Hindlimb muscle (tissue), 1 donor: ENCODE data around the gene DDX39A. TPM values are rescaled to one million over a fixed set of nuclear protein-coding genes. Genes with fewer than 3 reads are reported as not detected.
"Not testable (repeated sequence)": the region's sequence is repeated elsewhere in the genome, so short reads cannot be mapped to it uniquely, and the experiment has no call there.

Experiments
- DNase-seq: peaks from one replicate; pipeline ENCODE4 v3.0.0-alpha.2; 2013
- polyA plus RNA-seq: library from polyadenylated mRNA; unstranded; fragments of 120-200 nt; gene quantifications from one replicate; pipeline ENCODE4 v1.2.1, GENCODE V29; 2013; ENCODE audit not compliant: insufficient read length

DDX39A gene
- polyA plus RNA-seq, 1 donor: 44.1 TPM

DNA sequence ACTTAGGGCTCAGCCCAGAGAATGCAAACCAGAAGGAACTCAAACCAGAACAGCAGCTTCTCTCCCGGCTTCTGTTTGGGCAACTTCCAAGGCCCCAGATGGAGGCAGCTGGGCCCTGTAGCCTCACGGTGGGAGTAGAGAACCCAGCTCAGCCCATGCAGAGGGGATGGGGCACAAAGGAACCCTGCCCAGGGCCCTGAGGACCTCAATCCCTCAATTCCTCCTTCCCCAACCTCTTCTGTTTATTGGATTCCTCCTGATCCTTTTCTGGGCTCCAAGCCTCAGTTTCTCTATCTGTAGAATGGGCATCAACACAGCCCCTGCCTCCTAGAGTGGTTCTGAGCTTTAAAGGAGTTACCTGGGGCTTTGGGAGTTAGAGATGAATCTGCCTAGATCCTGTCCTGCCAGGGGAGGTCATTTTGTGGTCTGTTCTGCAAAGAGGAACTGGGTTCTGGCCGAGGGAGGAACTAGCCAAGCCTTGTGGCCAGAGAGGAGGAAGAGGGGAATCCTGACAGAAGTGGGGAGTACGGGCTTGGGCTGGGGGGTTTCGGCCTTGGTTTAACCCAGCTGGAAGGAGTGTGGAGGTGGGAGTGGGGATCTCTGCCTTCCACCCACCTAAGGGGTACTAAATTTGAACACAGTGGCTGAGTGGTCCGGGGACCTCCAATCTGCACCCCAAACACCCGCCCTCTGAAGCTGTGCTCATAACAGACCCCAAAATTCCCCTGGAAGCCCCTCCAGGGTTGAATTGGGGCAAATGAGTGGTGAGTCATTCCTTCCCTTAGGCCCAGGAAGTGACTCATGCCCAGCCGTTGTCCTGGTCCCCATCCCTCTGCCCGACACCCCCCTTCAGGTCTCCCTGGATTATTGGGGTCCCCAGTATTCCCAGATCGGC, 35.2 kb downstream of the DDX39A start:
- DNase-seq: no peak

DNA sequence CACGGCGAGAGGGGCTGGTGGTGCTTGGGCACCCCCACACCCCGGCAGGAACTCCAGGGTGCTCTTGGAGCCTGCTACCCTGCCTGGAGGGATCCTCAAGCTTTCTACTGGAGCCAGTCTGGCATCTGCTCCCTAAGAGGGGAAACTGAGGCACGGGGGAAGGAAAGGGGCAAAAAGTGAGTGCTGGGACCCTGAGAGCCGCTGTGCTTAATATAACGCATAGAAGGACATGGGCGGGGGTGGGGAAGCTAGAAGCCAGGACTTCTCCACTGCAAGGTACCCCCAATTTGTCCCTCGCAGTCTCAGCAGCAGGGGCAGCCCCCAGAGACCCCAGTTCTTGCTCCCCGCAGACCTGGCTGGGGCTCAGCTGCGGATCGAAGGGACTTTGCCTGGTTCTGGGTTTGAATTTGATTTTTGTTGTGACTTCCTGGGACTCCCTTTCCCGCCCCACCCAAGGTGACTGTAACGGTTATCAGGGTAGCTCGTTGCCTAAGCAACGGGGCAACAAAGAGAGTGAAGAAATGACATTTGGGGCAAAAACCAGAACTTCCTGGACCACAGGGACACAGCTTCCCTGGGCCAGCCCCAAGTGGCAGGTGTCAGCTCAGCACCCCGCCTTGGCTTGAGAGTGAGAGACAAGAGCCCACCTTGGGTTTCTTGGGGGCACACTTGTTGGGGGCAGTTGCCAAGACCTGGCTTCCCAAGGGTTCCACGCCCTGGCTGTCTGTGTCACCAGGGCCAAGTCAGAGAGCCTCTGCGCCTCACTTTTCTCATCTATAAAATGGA, 37.3 kb downstream of the DDX39A start:
- no peak for DNase-seq

DNA sequence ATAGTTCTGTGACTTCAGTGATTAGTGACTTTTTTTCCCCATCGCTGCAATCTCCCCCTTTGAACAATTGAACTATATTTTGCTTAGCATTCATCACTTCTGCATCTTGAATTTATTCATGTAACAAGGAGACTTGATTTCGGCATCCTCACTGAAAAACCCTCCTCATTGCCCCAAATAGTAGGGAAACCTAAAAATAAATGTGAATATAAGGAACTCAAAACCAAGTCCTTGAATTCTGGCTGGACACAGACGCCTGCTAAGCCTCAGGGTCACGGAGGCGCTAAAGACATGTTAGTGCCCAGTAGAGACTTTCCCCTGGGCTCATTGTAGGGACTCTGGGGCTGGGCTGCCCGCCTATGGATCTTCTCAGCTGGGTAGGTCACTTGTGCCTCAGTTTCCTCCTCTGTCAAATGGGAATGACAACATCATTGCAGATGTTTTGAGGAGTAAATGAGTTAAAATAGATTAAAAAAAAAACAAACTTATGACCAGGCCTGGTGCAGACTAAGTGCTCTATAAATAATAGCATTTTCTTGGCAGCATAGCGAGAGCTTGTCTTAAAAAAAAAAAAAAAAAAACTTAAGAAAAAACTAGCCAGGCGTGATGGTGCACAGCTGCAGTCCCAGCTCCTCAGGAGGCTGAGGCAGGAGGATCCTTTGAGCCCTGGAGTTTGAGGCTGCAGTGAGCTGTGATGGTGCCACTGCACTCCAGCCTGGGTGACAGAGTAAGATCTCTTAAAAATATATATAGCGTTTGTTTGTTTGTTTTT, 39.7 kb downstream of the DDX39A start:
- no peak for DNase-seq

GRCh38 chr19:14378890-14379289, 40.3 kb downstream of the DDX39A start:
- no peak for DNase-seq

GRCh38 chr19:14377883-14378328, 41.2 kb downstream of the DDX39A start:
- no peak for DNase-seq

GRCh38 chr19:14375582-14376291, 43.4 kb downstream of the DDX39A start:
- no peak for DNase-seq

GRCh38 chr19:14375055-14375581, 44.0 kb downstream of the DDX39A start:
- DNase-seq: no peak

DNA sequence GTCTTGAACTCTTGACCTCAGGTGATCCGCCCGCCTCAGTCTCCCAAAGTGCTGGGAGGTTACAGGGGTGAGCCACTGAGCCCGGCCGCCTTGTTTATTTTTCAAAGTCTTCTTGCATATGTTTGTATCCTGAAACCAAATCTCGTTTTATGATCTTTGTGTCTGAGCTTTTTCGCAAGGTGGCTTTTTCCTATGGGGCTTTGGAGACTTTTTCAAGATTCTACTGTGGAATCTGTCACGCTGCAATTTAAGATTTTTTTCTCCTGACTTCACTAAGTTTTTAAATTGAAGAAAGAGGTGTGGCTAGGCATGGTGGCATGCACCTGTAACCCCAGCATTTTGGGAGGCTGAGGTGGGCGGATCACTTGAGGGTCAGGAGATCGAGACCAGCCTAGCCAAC, 44.8 kb downstream of the DDX39A start:
- not testable (repeated sequence) for DNase-seq

- not testable (repeated sequence) for DNase-seq
Observed at GRCh38 chr19:14372384-14373077, 46.6 kb downstream of the DDX39A start.

DNA sequence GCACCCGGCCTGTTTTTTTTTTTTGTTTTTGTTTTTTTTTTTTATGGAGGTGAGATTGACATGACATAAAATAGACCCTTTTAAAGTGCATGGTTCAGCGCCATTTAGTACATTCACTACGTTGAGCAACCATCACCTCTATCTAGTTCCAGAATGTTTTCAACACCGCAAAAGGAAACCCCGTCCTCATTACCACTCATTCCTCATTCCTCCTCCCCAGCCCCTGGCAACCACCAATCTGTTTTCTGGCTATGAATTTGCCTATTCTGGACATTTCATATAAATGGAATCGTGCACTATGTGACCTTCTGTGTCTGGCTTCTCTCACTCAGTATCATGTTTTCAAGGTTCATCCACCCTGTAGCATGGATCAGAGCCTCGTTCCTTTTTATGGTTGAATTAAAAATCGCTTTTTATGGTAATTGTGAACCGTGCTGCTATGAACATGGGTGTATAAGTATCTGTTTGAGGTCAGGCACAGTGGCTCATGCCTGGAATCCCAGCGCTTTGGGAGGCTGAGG, 47.8 kb downstream of the DDX39A start:
- DNase-seq: no peak

GRCh38 chr19:14370940-14371280, 48.2 kb downstream of the DDX39A start:
- DNase-seq: no peak

DNA sequence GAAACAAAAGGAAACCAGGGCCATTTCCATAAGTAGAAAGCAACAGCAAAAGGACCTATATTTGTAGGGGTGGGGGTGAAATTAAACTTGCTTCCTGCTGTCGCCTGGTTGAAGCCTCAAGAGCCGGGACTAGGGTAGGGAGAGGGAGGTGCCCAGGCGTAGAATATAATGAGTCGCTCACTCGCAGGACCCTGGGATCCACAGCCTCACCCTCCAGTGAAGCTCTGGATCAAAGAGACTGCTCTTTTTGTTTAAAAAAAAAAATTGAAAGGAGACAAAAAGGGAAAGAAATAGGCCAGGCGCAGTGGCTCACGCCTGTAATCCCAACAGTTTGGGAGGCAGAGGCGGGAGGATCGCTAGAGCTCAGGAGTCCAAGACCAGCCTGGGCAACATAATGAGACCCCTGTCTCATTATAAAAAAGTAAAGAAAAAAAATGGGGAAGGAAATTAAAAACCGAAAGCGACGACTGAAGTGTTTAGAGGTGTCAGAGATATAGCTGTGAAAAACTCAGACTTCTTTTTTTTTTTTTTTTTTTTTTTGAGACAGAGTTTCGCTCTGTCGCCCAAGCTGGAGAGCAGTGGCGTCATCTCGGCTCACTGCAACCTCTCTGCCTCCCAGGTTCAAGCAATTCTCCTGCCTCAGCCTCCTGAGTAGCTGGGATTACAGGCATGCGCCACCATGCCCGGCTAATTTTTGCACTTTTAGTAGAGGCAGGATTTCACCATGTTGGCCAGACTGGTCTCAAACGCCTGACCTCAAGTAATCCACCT, 48.8 kb downstream of the DDX39A start:
- DNase-seq: no peak

DNA sequence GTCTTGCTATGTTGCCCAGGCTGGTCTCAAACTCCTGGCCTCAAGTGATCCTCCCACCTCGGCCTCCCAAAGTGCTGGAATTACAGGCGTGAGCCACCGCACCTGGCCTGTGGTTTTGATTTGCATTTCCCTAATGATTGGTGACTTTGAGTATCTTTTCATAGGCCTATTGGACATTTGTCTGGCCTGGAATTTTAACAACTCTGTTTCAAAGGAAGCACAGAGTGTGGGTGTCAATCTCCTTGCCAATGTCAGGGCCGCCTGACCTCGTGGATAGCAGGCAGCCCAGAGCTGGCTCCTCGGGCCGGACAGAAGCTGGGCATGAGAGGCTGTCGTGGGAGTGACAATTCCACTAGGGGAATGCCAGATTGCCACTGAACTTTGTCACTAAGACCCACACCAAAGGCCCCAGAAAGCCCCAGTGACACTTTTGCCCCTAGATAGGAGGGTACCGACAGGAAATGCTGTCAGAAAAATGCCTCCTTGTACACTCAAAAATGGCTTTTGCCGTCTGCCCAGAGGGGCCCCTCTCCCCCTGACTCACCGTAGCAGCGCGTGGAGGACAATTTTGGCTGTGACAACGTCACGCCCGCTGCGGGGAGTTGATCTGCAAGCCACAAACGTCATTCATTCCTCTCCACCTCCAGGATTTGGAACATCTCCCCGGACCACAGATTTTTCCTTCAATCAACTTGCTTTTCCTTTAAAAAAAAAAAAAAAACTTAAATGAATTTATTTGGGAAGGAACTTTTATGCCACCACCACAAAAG, 49.6 kb downstream of the DDX39A start:
- DNase-seq: no peak

DNA sequence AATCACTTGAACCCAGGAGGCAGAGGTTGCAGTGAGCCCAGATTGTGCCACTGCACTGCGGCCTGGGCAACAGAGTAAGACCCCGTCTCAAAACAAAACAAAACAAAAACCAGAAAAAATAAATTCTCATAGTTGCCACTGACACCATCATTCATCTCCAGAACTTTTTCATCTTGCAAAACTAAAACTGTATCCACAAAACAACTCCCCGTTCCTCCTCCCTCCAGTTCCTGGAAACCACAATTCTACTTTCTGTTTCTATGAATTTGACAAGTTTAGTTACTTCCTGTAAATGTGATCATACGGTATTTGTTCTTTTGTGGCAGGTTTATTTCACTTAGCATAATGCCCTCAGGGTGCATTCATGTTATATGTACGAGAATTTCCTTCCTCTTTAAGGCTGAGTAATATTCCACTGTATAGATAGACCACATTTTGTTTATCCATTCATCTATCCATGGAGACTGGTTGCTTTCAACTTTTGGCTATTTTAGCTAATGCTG, 51.1 kb downstream of the DDX39A start:
- DNase-seq: no peak

GRCh38 chr19:14367016-14367415, 52.1 kb downstream of the DDX39A start:
- DNase-seq: no peak

GRCh38 chr19:14366529-14366928, 52.6 kb downstream of the DDX39A start:
- DNase-seq: no peak

DNA sequence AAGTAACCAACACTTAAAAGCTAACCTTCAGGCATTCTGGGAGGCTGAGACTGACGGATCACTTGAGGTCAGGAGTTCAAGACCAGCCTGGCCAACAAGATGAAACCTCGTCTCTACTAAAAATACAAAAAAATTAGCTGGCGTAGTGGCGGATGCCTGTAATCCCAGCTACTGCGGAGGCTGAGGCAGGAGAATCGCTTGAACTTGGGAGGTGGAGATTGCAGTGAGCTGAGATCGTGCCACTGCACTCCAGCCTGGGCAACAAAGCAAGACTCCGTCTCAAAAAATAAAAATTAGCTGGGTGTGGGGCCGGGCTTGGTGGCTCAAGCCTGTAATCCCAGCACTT, 55.1 kb downstream of the DDX39A start:
- not testable (repeated sequence) for DNase-seq

DNA sequence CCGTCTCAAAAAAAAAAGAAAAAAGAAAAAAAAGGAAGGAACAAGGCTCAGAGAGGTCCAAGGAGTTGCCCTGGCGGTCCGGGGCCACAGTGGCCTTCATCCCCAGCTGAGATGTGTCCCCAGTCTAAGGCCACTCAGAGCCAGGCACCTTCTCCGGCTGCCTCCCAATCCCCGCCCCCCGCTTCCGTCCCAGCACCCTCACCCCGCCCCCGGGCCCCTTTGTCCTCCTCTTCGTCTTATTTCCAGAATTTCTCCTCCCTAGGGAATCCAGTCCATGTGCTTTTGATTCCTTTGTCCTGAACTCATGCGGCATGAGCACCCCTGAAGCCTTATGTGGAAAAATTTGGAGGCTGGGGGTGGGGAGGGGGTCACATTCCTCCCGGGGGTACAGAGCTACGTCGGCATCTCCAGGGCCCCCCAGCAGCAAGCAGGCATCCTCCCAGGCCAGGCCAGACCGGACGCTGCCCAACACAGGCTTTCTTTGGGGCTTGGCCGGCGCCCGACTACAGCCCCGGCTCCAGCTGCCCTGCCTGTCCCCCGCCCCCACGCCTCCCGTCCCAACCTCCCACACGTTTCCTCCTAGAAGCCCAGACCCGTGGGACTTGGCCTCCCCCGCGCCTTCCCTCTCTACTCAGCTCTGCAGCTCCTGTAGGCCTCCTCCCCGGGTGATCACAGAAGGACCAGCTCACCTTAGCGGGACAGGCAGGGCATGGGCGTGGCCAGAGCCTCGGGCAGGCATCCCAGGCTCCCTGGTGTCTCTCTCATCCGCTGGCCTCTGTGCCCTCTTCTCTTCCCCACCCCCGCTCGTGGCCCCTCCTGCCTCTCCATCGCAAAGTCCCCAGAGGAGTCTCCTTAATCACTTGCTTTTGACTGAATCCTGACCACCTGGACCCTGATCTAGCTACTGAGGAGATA, 55.7 kb downstream of the DDX39A start:
- no peak for DNase-seq
